HEK293 (cell line): ENCODE results near the gene FRMD5.

Experiments
- ELK4 ChIP-seq: IDR thresholded peaks from 2 replicates; pipeline ENCODE4 v1.6.1; 2011; ENCODE audit warnings: mild to moderate bottlenecking, low read depth, low read length, borderline replicate concordance
- YY1 ChIP-seq: fragments of 450-650 bp; formaldehyde crosslinking; IDR thresholded peaks from 2 replicates; pipeline ENCODE4 v1.5.1; 2018; ENCODE audit warnings: missing biosample characterization, missing genetic modification characterization
- ZNF140 ChIP-seq: fragments of 450-650 bp; formaldehyde crosslinking; IDR thresholded peaks from 2 replicates; pipeline ENCODE4 v1.5.1; 2016; ENCODE audit warnings: missing biosample characterization, missing genetic modification characterization
- ZNF221 ChIP-seq: fragments of 450-650 bp; formaldehyde crosslinking; IDR thresholded peaks from 2 replicates; pipeline ENCODE4 v1.5.1; 2017; ENCODE audit warnings: missing biosample characterization, missing genetic modification characterization, borderline replicate concordance
- ZNF292 ChIP-seq: fragments of 450-650 bp; formaldehyde crosslinking; IDR thresholded peaks from 2 replicates; pipeline ENCODE4 v1.5.1; 2016; ENCODE audit warnings: low read depth, missing biosample characterization, missing genetic modification characterization, borderline replicate concordance
- ZNF473 ChIP-seq: fragments of 450-650 bp; formaldehyde crosslinking; IDR thresholded peaks from 2 replicates; pipeline ENCODE4 v1.5.1; 2017; ENCODE audit warnings: missing biosample characterization, missing genetic modification characterization
- ZNF600 ChIP-seq: fragments of 450-650 bp; formaldehyde crosslinking; IDR thresholded peaks from 2 replicates; pipeline ENCODE4 v1.5.1; 2016; ENCODE audit warnings: missing biosample characterization, missing genetic modification characterization
- ZSCAN16 ChIP-seq: fragments of 450-650 bp; formaldehyde crosslinking; IDR thresholded peaks from 2 replicates; pipeline ENCODE4 v1.5.1; 2016; ENCODE audit warnings: missing biosample characterization, missing genetic modification characterization
- TF ChIP-seq, protein P1 (sequence below): fragments of 450-650 bp; formaldehyde crosslinking; IDR thresholded peaks from 2 replicates; pipeline ENCODE4 v1.5.1; 2016; ENCODE audit warnings: missing biosample characterization, missing genetic modification characterization

- TF ChIP-seq, protein P1, sequence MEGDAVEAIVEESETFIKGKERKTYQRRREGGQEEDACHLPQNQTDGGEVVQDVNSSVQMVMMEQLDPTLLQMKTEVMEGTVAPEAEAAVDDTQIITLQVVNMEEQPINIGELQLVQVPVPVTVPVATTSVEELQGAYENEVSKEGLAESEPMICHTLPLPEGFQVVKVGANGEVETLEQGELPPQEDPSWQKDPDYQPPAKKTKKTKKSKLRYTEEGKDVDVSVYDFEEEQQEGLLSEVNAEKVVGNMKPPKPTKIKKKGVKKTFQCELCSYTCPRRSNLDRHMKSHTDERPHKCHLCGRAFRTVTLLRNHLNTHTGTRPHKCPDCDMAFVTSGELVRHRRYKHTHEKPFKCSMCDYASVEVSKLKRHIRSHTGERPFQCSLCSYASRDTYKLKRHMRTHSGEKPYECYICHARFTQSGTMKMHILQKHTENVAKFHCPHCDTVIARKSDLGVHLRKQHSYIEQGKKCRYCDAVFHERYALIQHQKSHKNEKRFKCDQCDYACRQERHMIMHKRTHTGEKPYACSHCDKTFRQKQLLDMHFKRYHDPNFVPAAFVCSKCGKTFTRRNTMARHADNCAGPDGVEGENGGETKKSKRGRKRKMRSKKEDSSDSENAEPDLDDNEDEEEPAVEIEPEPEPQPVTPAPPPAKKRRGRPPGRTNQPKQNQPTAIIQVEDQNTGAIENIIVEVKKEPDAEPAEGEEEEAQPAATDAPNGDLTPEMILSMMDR, result no peak
- no peak for TF ChIP-seq ZNF473 (tag by site-specific recombination)
- no peak for TF ChIP-seq ZNF221 (tag by site-specific recombination)
- TF ChIP-seq ZSCAN16 (tag by site-specific recombination), result no peak
- TF ChIP-seq ELK4, result no peak
- no peak for TF ChIP-seq ZNF292 (tag by site-specific recombination)
- TF ChIP-seq ZNF600 (tag by site-specific recombination), result no peak
- no peak for TF ChIP-seq YY1 (tag by site-specific recombination)
- no peak for TF ChIP-seq ZNF140 (tag by site-specific recombination)
Measured at GRCh38 chr15:43873651-43874050, 321.4 kb downstream of the FRMD5 start.
